GM21529 (cell line): Measurements from ENCODE around the gene ADAM12.

Experiments
- ATAC-seq: cut with Tn5 transposase; IDR thresholded peaks from one replicate; pipeline ENCODE4 v1.9.1; 2021; ENCODE audit not compliant: unreplicated experiment

The ADAM12 gene

DNA sequence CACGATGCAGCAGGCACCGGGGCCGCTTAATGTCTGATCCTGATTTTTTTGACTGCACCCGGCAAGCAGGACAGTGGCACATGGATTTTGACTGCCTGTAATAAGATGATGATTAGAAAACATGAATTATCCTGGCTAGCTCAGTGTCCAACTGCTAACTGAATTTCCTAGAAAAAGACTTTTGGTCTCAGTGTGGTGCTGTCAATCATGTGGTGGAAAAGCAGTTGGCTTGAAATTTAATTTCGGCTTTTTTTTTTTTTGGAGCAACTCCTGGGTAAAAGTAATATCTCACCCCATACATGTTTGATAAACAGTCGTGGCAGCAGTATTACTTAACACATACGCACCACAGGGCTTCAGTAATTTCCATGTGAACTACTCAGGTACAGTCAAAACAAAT lies 264.2 kb downstream of the ADAM12 start:
- no peak for ATAC-seq

DNA sequence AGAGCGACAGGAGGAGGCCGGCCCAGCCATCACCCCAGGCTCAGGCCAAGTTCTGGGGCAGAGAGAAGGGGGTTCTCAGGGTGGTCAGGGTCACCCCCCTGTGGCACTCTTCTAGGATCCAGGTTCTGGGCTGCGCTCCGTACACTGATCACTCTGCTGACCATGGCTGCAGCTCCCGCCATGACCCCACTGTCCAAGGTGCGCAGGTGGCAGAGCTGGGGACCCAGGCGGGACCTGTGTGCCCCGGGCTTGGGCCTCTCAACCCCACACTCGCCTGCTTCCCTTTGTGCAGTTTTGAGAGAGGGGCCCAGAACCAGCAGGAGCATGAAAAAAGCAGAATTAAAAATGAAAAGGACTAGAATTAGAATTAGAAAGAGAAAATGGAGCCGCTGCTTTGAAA lies 264.8 kb downstream of the ADAM12 start:
- ATAC-seq: no peak

DNA sequence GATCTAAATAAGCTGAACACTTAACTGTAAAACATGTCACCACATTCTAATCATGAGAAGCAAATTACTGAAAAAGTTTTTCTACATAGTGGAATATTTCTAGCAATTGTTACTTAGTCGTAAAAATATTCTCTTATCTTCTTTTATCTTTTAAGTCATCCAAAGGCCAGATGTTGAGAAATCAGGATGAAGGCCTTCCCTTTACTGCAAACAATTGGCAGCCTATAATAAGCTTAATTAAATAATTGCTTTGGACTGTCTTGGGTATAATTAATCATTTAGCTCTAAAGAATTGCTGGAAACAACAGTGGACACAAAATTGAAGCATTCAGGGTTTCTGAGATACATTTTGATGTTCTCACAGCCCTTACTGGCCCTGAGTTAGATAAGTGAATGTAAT lies 265.4 kb downstream of the ADAM12 start:
- no peak for ATAC-seq

DNA sequence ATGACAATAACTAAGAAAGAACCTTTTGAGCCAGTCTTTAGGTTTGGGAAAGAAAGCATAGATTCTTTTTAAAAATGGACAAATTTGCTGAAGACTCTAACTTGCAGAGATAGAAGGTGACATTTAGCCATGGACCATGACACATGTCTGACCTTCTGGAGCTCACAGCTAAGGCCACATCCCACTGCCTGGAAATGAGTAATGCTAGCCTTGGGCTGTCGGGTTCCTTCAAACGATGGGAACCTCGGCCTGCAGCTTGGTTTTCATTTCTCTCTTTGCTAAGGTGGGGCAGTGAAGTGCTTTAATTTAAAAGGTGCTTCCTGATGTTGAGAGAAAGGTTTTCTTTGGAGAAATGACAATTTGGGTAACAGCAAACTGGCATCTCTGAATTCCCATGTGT lies 268.7 kb downstream of the ADAM12 start:
- no peak for ATAC-seq

DNA sequence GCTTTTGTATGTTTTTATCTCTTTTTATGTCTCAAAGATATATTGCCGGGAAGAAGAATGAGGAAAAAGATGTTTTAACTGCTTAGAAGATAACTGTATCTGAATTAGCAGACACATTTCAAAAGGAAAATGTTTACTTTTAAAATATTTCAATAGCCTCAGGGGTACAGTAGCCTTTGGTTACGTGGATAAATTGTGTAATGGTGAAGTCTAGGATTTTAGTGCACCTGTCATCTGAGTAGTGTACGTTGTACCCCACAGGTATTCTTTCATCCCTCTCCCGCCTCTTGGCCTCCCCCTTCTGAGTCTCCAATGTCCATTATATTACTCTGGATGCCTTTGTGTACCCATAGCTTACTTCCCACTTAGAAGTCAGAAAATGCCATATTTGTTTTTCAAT lies 269.8 kb downstream of the ADAM12 start:
- ATAC-seq: no peak

DNA sequence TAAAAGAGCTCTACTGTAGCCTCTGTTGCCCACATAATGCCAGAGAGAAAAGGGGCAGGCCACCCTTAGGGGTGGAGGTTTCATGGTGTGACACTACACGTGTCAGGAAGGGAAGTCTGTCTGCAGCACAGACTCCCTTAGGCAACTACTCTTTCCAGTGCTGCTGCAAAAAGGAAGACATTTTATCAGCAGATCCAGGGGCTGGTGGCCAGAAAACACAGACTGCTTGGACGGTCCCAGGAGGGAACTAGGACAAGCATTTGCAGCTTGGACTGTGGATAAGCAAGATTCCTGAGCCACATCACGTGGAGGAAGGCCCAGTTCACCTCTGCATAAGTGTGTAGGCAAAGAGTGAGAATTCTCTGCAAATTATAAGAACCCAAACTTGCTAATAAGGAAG lies 271.1 kb downstream of the ADAM12 start:
- no peak for ATAC-seq

DNA sequence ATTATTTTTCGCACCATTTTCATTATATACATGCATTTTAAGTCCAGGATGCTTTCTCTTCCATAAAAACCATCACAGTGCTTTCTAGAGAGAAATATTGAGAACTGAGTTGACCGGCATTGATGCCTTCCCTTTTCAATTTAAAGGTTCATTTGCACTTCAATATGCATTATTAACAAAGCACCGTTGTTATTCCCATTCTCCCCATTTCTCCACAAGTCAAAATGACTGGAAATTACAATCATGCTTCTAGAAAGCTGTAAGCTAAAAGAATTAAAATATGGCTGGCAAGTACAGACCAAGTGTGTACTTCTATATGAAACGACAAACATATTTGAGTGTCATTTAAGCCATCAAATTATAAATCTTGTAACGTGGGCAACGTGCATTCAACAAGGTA lies 272.4 kb downstream of the ADAM12 start:
- ATAC-seq: no peak

DNA sequence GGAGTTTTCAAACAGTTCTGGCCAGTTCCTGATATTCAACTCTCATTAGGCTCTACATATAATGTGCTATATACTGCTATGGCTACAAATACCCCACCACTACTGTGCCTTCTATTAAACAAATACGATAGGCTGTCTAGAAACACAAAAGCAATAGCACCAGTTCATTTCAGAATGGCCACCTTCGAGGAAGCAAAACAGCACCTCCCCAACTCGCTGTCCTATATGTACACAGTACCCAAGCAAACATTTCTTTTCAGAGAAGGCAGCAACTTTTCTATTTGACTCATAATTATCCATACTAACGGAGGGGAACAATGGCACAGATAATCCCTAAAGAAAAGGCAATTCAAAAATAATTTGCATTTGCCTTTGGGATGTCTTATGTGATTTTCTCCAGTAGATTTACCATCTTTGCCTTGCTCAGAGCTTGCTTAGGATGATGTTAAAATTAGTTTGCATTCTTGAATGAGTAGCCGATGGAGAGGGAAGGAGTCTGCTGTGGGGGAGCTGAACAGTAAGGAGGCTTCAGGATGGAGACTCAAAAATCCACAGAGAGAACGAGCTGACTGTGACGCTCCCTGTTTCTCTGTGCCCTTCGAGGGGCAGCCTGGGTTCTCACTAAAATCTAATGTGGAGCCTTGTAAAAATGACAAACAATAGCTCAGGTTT lies 273.3 kb downstream of the ADAM12 start:
- no peak for ATAC-seq

DNA sequence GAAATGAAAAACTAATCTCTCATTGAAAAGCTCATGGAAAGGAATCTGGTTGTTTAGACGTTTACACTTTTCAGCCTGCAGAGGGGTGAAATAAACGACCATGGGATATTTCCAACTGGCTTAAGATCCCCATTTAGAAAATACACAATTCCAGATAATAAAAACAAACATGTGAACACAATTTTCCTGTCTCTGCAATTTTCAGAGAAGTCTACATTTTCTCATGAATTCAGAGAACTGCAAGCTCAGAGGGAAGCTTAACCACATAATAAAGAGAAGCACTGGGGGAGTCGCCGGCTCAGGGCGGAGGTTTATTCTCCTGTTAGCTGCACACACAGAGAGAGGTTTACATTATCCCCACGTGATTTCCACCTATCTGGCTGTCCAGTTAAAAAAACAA lies 276.8 kb downstream of the ADAM12 start:
- ATAC-seq: no peak

DNA sequence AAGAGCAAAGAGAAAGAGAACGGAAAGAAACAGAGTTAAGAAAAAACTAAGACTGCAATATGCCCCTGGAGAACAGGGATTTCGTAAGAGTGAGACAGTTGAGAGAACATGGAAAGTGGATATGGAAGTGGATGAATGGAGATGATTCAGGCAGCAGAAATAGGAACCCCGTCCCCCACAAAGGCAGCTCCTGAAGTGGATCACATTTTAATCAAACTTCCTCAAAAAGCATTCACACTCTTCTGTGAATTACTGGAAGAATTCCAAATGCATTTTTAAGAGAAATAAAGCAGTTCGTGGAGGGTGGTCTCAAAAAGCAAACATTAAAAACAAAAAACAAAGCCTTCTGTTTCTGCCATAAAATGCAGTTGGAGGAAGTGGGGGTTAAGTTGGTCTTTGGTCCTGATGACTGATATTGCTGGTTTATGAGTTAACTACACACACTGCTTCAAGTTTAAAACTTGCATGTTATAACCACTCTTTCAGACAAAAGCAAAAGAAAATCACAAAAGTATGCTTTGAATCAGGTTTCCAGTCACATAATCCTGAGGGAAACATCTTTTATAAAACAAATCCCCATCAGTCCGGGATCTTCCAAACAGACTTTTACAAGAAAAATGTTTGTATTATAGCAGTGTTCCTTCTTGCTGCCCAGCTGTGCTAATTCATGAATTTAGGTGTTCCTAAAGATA lies 277.6 kb downstream of the ADAM12 start:
- ATAC-seq: no peak

DNA sequence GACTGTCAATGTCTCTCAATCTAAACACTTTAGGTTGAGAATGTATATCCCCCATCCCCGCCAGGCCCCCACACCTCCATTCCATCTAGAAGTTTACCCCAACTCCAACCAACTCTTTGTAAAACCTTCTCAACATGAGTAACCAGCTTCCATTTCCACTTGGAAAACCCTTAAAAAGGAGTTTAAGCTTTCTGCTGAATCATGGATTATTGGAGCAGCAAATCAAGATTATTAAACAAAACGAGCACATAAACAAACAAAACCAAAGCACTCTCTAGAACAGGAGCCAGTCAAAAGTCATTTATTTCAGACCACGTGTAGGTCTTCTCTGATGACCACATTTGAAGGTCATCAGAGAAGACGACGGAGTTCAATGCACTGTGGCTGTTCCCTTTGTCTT lies 278.4 kb downstream of the ADAM12 start:
- ATAC-seq: no peak

DNA sequence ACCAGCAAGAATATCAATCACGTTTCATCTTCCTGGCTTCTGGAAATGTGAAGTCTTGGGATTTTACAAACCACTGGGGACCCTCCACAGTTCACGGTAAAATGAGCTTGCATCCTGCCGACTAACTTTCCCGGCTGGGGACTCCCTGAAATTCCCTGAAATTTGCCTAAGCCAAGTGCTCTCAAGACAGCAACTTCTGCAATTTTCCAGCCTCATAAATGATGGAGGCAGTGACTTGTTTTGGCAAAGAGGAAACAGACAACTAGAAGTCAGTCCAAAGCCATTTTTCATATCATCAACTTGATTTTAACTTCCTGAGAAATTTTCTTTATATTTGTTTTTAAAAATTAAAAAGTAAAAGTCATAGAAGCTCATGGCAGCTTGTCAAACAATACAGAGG lies 279.6 kb downstream of the ADAM12 start:
- no peak for ATAC-seq

DNA sequence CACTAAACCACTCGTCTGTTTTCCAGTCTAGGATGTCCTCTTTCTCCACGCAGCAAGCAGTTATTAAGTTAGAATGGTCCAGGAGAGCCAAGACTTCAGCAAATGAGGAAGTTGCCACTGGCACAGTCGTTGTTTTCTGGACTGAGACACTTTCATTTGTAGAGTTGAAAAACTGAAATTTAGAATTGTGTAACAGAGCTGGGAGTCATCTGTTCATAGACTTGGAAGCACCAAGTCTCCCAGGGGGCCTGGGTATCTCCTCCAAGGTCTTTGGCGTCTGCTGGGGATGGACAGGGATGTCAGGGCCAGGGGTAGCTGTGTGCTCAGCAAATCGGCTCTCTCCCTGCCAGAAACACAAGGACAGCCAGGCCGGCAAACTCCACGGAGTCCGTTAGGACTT lies 283.5 kb downstream of the ADAM12 start:
- ATAC-seq: no peak

DNA sequence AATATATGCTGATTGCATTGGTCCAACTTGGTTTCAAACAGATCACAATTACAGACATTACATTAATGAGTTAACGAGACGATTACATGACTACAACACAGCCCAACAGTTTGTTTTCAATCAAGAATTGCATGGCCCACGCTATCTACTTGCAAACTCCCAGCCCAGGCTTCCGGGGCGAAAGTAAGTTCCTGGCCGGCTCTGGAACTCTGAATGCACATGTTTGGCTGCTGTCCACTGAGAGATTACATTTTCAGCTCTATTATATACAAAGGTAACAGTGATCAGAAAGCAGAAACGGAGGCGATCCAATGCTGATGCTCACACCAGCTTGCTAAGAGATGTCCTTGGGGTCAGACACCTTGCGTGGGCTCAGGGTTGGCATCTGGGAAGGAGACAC lies 285.6 kb downstream of the ADAM12 start:
- ATAC-seq: no peak

DNA sequence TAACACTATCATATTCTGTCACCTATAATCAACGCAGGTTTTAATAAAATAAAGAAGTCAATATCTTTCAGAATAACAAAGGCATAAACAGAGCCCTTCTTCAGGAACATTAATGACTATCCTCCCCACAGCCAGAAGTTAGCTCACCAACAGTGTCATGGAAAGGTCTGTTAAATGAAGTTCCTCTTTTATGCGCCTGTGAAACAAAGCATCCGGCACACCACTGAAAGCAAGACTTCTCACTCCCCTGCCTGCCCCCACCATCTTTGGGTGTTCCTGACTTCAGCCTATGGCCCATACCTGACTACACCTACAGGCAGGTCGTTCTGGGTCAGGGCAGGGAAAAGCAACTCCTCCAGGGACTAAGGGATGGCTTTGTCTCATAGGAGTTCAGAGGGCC lies 286.5 kb downstream of the ADAM12 start:
- peak; percentile 96 for ATAC-seq

DNA sequence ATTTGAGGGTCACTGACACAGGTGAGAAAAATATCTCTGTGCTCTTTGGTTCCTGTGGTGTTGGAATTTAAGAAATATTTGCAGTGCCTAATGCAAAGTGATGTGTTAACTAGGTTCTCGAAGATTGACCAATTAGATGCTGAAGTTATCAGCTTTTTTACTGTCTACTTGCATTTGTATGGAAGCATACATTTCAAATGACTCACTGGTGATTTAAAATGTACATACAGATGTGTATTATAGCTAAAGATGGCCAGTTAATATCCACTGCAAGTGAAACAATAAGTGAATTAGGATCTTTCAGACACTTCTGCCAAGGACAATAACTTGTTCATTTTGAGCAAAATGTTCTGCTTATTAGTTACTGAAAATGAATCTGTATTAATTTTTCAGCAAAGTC lies 287.0 kb downstream of the ADAM12 start:
- ATAC-seq: peak; percentile 12

DNA sequence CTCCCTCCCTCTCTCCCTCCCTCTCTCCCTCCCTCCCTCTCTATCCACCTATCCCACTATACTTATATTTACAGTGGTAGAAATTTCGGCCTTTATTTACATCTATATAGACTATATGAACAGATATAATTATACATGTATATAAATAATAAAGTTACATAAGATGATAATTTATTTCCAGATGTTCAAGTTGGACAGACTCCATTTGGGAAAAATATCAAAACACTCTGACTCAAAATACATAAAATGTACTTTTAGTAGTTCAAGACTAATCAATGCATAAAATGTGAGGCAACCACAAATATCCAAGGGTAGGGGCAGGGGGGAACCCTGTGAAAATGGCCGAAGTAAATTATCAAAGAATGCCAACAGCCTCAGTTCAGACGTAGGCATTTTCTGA lies 288.9 kb downstream of the ADAM12 start:
- no peak for ATAC-seq

DNA sequence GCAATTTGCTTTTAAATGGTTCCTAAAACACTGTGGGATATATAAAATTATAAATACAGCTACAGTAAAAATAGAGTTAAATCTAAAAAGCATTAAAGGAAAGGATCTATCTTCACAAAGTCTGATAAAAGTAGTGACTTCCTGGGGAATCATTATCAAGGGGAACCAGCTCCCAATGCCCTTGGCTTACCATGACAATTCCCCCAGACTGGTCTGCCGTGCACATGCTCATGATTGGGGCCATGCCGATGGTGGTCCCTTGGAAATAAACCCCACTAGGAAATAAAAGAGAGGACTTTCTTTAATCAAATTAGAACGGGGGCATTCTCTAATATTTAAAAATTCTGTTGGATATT lies 290.1 kb downstream of the ADAM12 start:
- ATAC-seq: no peak

DNA sequence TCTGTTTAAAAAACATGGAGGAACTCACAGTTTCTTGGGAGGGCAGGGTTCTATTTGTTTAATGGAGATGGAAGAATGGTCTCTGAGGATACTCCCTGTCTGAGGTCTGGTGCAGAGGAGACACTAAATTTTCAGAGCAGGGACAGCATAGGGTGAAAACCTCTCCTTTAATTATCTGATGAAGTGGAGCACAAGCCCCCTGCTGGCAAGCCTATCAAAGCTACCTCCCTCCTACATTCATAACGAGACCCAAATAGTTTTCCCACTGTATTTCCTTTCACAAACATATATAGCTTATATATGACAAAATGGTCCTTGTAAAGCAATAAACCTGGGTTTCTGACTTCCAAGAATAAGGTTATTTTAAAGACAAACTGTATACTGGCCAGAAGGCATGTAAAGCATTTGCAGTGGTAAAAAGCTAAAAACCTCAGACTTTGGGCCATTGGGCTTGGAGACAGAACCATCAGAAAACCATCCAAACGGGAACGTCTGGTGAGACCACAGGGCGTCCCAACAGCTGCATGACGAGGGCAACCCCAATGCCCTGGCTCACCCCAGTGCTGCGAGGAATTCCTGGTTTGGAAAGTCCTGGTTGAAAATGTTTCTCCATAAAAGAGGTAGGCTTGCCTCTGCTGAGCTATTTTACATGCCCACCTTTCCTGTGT lies 290.6 kb downstream of the ADAM12 start:
- no peak for ATAC-seq

DNA sequence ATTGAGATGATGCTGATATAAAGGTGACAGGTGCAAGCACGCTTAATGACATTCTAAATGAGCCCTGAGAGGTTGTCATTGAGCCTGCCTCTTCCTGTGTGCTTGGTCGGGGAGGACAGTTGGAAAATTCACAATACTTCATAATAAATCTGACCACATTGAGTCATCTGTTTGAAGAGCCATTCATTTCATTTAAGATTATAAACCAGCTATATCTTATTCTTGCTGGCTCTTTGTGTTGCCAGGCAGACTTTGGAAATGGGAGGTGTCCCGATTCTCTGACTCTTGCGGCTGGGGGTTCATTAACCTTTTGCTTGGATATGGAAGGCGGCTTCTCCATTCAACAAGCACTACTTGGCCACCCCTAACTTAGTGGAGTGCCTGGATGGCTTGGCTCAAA lies 293.7 kb downstream of the ADAM12 start:
- no peak for ATAC-seq

DNA sequence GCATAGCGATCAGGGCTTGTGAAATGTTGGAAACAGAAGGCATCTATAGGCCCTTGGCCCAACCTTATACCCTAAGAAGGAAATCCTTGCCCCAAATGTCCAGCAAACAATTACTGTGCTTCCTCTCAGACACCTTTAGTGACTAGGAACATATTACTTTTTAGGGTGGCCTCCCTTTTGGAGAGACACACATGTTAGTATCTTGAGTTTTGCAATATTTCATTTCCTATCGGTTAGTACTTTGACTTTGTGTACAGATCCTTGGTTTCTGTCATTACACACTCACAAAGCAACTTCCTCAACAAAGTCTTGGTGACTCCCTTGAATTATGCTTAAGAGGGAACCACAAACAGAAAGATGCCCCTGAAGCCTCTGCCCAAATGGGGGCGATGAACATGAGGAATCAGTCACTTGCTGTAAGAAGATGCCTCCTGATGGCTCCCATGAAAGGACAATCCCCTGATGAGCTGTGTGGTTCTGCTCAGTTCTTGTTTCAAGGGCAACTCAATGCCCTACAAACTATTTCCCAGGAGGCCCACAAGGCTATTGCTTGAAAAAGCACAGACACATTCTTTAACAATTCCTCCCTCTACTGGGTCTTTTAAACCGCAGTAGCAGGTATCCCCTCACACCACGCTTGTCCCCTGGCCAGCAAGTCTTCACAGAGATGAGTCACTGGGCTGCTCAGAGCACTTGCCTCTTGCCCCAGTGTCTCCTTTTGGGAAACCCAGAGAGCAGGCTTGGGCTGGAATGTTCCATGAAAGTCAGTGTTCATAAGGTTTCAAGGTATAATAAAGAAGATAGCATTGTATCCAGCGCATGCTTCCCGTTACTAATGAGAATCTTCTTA lies 295.7 kb downstream of the ADAM12 start:
- no peak for ATAC-seq
